ENCODE data around the gene GALNTL6.
"Not testable (repeated sequence)": the region's sequence is repeated elsewhere in the genome, so short reads cannot be mapped to it uniquely, and the experiment has no call there.

GALNTL6 gene

DNA sequence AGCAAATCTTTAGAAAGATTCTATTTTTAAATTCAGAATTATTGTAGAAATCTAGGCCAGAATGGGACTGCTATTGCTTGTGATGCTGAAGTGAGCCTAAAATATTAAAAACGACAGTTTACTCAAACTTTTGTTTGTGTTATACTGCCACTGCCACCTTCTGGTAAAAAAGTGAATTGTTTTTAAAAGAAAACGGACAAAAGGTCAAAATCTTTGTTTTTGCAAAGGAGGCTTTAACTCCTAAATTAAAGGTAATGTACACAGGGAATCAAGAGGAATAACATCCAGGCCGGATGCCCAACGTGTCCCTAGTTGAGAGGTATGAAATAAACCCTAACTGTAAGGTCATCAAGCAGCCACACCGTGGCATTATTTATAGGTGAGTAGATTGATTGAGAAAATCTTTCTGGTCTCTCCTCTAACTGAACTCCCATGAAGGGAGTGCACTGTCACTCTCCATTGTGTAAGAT lies 1017.1 kb downstream of the GALNTL6 start:
- DNase-seq = no peak

DNA sequence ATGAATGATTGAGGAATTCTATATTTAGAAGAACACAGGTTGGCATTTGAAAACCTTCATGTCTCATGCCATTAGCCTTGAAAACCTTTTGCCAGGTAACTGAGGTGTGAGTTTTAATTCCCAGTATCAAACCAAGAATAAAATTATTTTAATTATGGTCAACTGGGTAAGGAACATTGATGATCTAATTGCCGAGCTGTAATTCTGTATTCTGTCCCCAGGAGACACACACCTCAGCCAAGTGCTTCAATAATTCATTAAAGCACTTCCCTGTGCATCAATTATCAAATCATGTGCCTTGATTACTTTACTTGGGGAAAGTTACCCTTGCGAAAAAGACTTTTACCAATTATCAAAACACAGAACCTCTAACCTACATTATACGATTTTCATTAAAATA lies 1023.5 kb downstream of the GALNTL6 start:
- DNase-seq = no peak

DNA sequence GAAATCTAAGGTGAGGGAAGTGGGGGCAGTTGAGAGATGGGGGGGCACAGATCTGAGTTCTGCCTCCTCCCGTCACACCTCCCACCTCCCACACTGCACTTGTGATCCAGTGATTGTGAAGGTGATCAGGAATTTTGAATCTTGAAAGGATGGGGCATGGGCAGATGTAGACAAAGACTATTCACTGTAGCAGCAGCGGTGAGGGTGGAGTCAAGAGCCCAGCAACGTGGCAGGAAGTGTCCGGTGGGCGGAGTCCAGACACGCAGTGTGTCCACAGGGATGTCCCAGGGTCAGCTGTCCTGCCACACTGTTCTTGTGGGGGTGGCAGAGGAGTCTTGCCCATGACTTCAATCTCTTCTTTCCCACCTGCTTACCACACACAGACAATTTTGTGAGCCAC lies 1024.9 kb downstream of the GALNTL6 start:
- DNase-seq = no peak

DNA sequence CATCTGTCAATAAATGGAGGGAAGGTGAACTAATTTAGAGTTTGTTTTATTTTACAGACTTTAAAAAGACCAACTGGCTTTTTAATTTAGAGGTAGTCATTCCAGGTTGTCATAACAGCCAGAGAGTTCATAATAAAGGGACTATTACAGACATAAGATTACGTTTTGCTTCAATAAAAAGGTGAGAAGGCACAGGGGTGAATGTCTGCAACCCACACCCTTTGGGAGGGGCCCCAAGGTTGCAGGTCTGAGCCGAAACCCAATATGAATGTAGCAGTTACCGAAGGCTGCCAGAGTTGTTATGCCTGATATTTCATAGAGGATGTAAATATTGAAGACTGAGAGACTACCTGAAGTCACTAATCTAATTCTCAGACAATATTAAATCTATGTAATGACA lies 1025.7 kb downstream of the GALNTL6 start:
- DNase-seq = no peak

DNA sequence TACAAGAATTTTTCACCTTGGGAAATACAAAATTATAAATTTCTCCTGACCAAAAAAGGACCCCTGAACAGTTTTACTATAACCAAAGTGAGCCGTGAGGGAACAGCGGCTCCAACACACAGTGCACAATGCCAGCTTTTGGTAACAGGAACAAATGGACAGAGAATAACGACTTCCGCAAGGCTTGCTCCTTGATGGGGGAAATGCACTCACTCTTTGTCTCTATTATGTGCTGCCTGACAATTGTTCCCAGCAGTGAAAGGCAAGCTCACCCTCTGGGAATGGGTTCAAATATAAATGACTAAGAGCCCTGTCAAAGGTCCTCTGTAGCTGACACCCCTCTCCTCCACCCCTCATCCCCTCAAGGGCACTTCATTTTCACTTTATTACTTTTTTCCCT lies 1029.6 kb downstream of the GALNTL6 start:
- no peak for DNase-seq

DNA sequence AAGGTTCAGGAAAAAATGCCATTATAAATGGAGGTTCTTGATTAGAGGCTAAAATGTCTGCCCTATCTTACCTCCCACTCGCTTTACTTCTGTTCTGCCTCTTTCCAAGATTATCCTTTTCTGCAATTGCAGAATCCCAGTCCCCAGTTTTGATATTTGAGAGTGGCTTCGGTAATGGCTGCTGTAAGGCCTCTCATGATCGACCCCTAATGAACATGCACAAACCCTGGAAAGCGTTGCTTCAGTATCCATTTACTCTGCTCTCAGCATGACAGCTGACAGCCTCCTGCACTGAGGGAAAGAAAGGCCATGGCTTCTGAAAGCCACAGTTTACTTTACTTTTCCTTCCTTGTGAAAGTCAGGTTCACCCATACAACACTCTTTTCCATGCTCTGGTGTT lies 1030.0 kb downstream of the GALNTL6 start:
- DNase-seq = no peak

DNA sequence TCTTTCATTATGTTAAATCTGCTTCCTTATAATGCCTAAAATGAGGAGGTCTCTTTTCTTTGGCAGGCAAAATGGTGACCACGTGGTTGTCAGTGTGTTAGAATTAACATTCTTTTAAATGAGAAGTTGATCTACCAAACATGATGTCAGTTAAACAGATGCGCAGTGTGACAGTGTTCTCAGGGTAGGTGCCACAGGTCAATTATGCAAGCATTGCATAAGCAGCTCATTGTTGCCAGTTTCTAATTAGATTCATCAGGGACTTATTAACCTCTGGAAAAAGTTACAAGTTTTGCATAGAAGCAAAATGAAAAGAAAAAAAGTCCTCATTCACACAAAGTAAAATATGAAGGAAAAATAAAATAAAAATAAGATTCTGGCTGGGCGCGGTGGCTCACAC lies 1031.4 kb downstream of the GALNTL6 start:
- no peak for DNase-seq

DNA sequence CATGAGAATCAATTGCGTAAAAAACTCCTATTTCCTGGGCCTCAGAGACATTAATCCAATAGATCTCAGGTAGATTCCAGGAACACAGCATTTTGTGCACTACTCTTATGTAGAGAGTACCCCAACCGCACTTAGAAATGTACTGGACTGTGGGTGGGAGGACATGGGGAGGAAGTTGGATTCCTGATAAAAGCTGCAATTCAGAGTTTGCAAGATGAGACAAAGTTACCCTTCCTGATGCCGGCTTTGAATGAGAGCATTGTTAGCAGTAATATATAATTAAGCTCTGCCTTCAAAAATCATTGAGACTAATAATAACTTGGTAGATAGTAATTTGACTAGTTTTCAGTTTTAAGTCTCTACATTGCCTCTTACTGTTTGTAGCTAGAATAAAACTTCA lies 1032.1 kb downstream of the GALNTL6 start:
- no peak for DNase-seq

DNA sequence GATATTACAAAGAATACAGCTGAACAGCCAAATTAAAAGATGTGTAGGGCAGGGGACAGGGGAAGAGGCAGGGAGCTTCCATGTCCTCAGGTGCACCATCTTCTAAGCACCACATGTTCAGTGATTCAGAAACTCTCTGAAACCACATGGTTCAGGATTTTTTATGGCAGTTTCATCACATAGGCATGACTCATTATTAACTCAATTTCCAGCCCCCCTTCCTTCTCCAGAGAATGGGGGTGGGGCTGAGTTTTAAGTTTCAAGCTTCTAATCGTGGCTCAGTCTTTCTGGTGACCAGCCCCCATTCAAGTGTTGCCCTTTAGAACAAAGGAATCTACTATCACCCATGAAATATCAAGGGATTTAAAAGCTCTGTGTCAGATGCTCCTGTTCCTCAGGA lies 1037.6 kb downstream of the GALNTL6 start:
- DNase-seq = no peak

DNA sequence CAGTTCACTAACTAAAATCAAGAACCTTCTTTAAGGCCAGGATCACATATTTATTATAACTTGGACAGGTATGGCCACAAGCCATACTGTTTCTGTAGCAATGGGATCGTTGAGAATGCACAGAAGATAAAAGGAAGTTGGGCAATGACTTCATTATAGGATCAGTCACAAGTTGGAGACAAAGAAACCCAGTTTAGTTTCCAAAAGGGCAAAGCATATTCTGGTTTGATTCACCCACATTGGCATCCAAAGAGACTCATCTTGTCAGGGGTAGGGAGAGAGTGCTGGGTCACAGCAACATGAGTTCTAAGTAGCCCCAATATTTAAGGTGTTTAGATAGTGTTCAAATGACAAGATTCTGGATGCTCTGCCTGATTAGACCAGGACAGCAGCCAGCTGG lies 1038.3 kb downstream of the GALNTL6 start:
- no peak for DNase-seq

DNA sequence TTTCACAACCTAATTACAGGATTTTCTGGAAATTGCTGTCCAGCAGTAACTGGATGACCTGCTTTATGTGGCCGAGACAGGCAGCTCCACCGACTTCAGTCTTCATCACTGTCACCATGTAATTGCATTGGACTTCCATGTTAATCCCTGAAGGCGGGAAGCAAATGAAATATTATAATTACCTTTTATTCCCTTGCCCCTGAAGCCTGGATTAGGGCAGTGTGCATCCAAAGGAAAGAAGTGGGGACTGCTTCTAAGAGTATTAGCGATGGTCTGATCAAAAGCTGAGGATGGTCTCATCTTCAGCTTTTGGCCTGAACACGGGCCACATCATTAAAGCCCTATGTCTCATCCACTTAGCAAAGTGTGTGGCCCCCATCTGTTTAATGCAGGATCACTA lies 1043.8 kb downstream of the GALNTL6 start:
- no peak for DNase-seq

DNA sequence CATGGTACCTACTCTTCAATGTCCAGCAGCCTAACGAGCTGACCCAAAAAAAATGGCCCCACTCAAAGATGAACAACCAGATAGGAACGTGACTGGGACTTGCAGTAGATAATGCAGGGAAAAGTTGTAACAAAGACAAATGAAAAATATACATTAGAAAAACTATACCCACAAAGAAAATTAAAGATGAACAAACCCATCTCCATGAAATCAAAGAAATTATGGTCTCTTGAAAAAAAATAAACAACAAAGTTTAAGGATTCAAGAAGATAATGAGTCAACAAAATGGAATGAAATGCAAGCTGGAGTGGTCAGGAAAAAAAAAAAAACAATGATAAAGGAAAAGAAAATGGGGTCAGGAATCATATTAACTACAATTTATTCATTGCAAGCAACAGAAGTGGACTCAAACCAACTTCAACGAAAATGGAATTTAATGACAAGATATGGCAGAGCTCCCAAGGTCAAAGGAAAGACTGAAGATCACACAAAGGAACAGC lies 1045.6 kb downstream of the GALNTL6 start:
- DNase-seq = no peak

DNA sequence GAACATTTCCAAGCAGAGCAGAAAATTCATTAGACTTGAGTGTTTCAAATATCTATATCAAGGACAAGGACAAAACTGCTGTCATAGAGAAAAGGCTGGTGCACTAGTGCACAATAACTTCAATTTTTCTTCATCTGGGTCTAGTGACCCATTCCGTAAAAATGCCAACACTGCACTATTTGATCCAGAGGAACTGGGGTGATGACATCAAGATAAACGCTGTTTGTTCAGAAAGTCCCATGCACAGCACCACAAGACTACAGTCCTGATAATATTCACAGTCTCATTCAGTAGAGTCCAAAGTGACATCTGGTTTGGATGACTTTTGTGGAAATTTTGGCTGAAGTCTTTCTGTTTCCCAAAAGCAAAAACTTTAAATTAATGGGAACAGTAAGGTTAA lies 1051.9 kb downstream of the GALNTL6 start:
- no peak for DNase-seq

DNA sequence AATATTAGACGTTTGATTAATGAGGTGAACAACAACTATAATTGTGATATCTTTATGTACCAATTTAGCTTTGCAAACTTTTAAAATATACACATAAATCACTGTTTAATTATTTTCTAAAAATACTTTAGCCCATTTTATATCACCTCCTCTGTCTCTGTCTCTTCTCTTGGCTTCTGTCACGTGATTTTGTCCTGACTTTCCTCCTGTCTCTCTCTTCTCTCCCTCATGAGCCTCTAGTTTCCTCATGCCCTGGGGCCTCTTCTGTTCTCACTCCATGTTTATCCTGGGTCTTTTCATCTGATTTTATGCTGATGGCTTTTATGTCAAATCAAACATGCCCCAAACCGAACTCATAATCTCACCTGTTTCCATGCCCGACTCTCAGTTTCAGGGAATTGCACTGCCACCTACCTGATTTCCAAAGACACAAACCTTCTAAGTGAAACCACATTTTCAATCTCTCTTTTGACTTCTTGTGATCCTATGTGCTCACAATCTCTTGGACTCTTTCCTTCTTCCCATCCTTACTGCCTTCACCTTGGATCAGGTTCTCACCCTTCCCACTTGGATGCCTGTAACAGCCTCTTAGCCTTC lies 1052.4 kb downstream of the GALNTL6 start:
- DNase-seq = no peak

DNA sequence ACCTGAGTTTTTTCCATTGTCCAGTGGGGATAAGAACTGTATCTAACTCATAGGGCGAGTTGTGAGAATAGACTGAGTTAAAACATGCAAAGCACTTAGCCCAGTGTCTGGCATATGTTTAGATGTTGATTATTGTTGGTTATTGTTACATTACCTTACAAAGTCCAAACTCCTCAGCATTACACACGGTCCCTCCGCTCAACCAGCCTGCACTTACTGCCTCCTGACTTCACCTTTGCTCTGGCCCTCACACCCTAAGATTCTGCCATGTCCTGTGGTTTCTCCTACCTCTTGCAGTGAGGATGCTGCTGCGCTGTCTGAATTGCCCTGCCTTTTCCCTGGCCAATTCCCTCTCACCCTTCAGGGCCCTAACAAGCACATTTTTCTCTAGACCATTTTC lies 1053.2 kb downstream of the GALNTL6 start:
- DNase-seq = no peak

DNA sequence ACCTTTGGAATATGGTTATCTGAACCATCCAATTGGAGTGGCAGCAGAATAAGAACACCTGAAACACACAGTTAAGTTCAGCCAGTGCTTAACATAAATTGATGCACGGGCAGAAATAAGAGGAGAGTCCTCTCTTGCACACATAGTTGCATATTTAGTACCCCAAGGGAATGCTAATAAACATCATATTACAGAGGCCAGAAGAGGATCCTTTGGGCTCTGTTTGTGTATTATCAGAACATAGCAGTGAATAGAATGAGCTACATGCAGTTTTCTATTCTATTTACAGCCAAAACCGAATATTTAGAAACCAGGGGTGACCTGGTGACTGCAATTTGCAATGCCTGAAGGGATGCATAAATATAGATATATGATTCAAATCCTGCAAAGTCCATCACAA lies 1054.6 kb downstream of the GALNTL6 start:
- DNase-seq = no peak

DNA sequence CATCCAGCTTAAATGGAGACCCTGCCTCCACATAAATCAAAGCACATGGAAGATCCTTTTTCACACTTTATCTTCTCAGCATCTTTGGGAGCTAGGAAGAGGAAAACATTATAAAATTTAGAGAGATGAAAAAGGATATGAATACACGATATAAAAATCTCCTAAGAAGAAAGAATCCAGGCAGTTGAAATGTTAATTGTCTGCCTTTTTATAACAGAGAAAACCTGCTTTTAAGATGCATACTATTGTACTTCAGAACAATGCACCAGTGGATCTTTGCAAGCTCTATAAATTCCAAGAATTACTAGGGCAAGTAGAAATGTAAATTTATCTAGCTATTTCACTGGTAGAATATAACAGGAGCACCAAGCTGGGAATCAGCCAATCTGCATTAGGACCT lies 1055.1 kb downstream of the GALNTL6 start:
- no peak for DNase-seq

DNA sequence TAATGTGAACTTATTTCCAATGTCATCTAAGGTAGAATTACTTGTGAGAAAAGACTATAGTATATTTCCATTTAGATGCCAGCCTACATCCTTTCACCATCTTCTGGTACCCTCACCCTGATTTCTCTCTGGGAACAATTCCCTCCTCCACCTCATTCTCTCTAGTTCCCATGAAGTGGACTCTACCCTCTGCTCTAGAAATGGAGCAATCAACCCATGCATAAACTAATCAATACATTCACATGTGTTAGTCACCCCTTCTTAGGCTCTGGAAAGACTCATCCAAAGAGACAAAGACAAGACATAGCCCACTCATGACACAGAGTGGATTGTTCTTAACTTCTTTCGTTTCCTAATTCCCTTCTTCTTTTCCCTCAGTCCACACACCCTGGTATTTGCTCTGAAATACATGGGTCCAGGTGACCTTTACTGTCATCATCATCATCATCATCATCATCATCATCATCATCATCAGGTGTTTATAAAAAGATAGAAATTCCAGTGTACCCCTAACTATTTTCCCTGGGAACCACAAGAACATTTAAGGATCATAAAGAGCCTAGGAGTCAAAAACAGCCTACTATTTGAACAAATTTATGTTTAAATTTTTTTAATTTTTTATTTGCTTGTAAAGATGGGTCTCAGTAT lies 1056.5 kb downstream of the GALNTL6 start:
- no peak for DNase-seq

DNA sequence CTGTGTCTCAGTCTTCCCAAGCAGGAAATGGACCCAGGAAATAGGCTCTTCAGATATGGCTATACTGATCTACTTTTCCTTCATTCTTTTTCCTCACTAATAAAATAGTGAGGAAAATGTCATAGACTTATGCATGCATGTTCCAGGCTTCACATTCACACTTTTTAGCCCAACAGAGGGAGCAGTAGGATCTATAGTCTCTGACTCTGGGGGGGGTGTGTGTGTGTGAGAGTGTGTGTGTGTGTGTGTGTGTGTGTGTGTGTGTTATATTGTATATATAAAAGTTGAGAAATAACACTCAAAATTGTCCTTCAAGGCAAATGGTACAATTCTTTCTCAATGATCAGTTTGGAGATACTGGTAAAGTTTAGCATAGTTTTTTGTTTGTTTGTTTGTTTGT lies 1058.2 kb downstream of the GALNTL6 start:
- no peak for DNase-seq

DNA sequence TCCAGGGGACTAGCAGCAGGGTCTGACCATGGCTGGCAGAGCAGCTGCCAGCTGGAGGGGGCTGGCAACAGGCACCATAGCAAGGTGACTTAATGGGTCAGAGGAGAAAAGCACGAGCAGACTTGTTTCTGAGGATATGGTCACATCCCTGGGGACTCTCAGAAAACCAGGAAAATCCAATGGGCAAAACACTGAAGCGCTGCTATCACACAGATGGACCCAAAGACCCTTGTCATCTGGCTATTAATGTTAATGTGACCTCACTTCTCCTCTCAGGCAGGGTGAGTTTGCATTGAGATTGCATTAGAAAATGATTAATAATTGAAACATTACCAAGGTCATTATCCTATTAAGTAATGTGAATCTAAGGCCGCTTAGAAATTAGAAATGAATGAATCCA lies 1061.7 kb downstream of the GALNTL6 start:
- no peak for DNase-seq

DNA sequence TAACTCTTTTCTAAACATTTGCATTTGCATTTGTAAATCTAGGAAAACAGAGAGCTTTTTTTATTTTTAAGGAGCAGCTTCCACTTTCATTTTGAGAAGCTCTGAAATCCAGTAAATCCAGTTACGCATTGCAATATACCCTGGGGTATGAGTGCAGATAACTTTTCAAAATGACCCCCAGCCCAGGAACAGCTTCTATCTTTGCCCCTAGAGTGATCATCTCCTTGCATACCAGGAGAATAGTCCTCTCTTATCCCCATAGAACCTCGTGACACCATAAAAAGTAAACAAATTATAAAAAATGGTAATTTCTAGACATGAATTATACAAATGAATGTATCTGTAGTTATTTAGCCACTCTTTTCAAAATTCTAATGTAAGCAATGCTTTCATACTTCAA lies 1063.2 kb downstream of the GALNTL6 start:
- no peak for DNase-seq

DNA sequence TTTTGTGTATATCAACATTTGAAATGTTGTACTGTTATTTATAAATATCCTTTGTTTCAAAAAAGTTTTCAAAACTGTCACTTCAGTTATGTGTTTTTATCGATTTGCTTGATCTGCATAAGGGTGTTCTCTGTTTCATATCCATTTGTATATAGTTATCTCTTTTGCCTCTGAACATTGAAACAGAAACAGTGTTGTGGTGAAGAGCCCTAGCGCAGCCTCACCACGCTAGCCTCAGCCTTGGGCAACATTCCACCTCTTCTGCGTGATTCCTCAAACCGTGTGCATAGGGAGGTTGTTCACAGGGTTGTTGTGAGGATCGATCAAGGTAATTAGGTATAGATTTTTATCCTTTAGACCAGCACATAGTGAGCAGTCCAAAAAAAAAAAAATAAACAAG lies 1068.4 kb downstream of the GALNTL6 start:
- DNase-seq = no peak

DNA sequence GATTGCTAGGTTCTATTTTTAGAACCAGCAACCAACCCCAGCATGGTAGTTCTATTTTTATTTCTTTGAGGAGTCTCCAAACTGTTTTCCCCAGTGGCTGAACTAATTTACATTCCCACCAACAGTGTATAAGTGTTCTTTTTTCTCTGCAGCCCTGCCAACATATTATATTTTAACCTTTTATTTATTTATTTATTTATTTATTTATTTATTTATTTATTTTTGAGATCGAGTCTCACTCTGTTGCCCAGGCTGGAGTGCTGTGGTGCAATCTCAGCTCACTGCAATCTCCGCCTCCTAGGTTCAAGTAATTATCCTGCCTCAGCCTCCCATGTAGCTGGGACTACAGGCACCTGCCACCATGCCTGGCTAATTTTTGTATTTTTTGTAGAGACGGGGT lies 1074.2 kb downstream of the GALNTL6 start:
- DNase-seq = not testable (repeated sequence)

DNA sequence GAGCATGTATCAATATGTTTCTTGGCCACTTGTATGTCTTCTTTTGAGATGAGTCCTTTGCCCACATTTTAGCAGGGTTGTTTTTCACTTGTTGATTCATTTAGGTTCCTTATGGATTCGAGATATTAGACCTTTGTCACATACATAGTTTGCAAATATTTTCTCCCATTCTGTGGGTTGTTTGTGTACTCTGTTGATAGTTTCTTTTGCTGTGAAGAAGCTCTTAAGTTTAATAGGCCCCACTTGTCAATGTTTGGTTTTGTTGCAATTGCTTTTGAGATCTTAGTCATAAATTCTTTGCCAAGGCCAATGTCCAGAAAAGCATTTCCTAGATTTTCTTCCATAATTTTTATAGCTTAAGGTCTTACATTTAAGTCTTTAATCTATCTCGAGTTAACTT lies 1074.8 kb downstream of the GALNTL6 start:
- DNase-seq = peak; percentile 5

DNA sequence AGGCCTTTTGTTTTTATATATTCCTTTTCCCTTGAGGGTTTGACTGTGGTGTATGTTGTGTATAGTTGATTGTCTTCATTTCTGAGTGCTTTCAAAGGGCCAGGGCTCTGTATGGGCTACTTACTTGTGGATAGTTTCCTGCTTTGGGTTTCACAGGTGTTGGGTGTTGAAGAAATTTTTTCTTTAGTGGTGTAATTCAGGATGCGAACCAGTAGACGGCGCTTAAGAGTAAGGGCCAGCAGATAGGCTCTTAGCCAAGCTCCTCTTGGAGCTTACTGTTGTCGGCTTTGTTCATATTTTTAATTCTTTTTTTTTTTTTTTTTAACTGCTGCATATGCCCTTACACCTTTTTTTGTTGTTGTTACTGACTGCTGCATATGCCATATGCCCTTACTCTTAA lies 1079.1 kb downstream of the GALNTL6 start:
- no peak for DNase-seq
